DMS53 treated with DMSO at 0.1 percent for 48 hours (cell line): ENCODE data around the gene KLK3.
A peak's percentile ranks its signal among the peaks of the same experiment; 100 is the strongest.

Experiments
- DNase-seq: peaks from one replicate; lab custom pipeline; 2025; ENCODE audit not compliant: unreplicated experiment; lab: John Stamatoyannopoulos, UW

The KLK3 gene

GRCh38 chr19:50830266-50831025, 24.3 kb upstream of the KLK3 start:
- no peak for DNase-seq

GRCh38 chr19:50831026-50831396, 23.7 kb upstream of the KLK3 start:
- no peak for DNase-seq

- no peak for DNase-seq
Measured at GRCh38 chr19:50832666-50833065, 22.0 kb upstream of the KLK3 start.

- no peak for DNase-seq
Measured at GRCh38 chr19:50833117-50833801, 21.5 kb upstream of the KLK3 start, which contains the start of gene KLK15. TSS of gene KLK15 (minus strand) at chr19:50833574. CDS start at chr19:50831492, 2,082 bp downstream.

- no peak for DNase-seq
Measured at GRCh38 chr19:50833802-50834167, 20.9 kb upstream of the KLK3 start.

- peak; percentile 20 for DNase-seq
Measured at GRCh38 chr19:50835103-50835784, 19.5 kb upstream of the KLK3 start.

- DNase-seq: peak; percentile 81
Measured at GRCh38 chr19:50835785-50836542, 18.8 kb upstream of the KLK3 start.

GRCh38 chr19:50836543-50837195, 18.0 kb upstream of the KLK3 start:
- DNase-seq: no peak

GRCh38 chr19:50837300-50837699, 17.4 kb upstream of the KLK3 start:
- DNase-seq: peak; percentile 71

- no peak for DNase-seq
Measured at GRCh38 chr19:50838239-50838638, 16.5 kb upstream of the KLK3 start.

GRCh38 chr19:50839712-50840655, 14.7 kb upstream of the KLK3 start:
- no peak for DNase-seq

- no peak for DNase-seq
Measured at GRCh38 chr19:50842130-50842529, 12.6 kb upstream of the KLK3 start.

GRCh38 chr19:50843205-50843604, 11.5 kb upstream of the KLK3 start:
- no peak for DNase-seq

GRCh38 chr19:50843701-50844221, 11.0 kb upstream of the KLK3 start:
- DNase-seq: no peak

GRCh38 chr19:50844296-50844935, 10.3 kb upstream of the KLK3 start:
- no peak for DNase-seq

GRCh38 chr19:50850738-50851137, 4.0 kb upstream of the KLK3 start:
- DNase-seq: no peak

GRCh38 chr19:50851620-50852019, 3.1 kb upstream of the KLK3 start:
- DNase-seq: no peak

GRCh38 chr19:50857366-50857765, 2.7 kb downstream of the KLK3 start:
- no peak for DNase-seq

GRCh38 chr19:50858886-50859285, 4.2 kb downstream of the KLK3 start:
- DNase-seq: peak; percentile 71
